Activated CD4-positive, alpha-beta T cell treated with anti-CD3 and anti-CD28 coated beads, Interleukin-2, amount 50 U/mL, for 48 hours (primary cell): ENCODE results near the gene CHTF18.
"Not testable (repeated sequence)": the region's sequence is repeated elsewhere in the genome, so short reads cannot be mapped to it uniquely, and the experiment has no call there.

Source experiments
- DNase-seq, 2 experiments: peaks; one replicate each; pipeline ENCODE4 v3.0.0-alpha.2; 2020

CHTF18 gene

DNA sequence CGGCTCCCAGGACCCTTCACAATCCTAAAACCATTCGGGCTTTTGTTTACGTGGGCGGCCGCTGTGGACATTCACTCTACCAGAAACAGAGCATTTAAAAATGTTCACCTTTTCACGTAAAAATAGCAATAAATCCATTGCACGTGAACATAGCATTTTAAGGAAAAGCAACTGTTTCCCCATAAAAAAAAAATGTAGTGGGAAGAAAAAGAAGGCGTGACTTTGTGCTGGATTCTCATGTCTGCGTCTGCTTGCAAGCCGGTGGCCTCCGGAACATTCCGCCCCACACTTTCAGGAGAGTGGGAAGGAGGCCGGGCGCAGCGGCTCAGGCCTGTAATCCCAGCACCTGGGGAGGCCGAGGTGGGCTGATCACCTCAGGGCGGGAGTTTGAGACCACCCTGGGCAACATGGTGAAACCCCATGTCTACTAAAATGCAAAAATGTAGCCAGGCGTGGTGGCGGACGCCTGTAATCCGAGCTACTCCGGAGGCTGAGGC is 25.5 kb downstream of the CHTF18 start:
- DNase-seq = no peak

- DNase-seq = no peak
Measured at GRCh38 chr16:814974-815373, 26.6 kb downstream of the CHTF18 start.

GRCh38 chr16:815861-816260 is 27.4 kb downstream of the CHTF18 start:
- DNase-seq = no peak

DNA sequence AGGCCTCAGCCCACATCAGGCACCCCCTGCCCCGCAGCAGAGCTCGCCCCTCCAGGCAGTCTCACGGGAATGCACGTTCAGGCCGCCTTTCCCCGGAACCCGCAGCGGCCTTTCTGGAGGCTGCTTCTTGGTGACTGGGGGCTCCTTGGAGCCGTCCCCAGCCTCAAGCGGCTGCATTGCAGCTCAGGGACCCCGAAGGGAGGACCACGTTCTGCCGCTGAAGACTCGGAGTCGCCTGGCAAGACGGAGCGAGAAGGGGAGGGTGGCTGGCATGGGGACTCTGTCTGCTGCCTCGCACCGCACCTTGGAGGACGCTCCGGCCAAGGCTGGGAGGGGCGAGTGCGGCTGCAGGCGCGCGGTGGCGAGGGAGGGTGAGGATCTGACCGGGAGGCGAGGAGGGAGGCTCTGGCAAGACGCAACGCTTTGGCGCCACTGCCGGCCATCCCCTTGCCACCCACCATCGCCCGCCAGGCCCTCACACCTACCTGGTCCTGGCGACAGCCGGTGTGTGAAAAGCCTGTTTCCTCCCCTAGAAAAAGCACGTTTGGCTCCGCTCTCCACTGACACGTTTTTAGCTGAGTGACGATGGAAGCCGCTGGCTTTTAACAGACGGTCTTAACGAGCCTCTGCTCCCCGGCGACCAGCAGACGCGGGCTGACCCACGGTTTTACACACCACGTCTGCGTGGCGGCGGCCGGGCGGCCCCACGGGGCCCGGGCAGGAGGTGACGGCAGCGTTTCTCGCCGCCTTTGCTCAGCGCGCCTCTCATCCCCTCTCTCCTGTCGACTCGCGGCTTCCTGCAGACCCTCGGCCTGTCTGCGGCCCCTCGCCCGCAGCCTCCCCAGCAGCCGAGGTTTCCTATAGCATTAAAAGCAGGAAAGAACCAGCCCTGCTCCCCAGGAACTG is 28.8 kb downstream of the CHTF18 start:
- no peak for DNase-seq

- DNase-seq = no peak
Measured at GRCh38 chr16:818132-818531, 29.7 kb downstream of the CHTF18 start.

- DNase-seq = no peak
Measured at GRCh38 chr16:818592-818991, 30.2 kb downstream of the CHTF18 start.

DNA sequence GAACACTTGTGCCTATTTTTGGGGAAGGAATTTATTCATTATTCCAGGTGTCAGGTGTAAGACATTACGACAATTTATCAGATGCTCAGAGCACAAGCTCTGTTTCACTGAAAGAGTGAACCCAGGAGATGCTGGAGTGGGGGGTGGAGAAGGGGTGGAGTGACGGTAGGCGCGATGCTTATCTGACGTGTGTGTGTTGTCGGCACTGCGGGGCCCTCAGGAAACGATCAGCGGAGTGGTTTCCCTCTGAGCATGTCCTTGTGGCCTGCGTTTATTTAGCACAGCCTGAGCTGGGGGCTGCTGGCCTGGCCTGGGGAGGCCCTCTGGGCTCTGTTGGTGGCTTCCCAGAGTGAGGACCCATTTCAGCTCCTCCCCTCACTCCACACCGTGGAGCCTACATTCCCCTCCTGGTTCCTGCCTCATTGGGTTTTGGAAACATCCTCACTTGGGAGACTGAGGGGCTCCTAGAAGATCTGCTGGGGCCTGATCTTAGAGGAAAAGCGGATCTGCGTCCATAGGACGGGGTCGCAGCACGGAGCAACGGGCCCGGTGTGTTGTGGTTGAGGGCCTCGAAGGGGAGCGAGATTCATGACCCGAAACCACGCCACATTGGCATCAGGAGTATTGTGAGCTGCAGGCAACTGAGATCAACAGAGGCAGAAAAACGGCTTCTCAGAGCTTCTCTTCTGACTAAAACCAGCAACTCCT is 31.1 kb downstream of the CHTF18 start:
- DNase-seq = no peak

DNA sequence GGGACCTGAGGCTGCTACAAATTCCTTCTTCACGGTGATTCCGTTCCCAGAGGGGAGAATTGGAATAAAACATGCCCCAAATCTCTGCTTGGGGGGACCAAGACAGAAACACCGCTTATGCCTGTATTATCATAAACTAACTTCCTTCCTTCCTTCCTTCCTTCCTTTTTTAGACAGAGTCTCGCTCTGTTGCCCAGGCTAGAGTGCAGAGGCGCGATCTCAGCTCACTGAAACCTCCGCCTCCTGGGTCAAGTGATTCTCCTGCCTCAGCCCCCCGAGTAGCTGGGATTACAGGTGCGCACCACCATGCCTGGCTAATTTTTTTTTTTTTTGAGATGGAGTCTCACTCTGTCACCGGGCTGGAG is 31.6 kb downstream of the CHTF18 start:
- DNase-seq = not testable (repeated sequence)

GRCh38 chr16:820748-821147 is 32.3 kb downstream of the CHTF18 start:
- DNase-seq = no peak

DNA sequence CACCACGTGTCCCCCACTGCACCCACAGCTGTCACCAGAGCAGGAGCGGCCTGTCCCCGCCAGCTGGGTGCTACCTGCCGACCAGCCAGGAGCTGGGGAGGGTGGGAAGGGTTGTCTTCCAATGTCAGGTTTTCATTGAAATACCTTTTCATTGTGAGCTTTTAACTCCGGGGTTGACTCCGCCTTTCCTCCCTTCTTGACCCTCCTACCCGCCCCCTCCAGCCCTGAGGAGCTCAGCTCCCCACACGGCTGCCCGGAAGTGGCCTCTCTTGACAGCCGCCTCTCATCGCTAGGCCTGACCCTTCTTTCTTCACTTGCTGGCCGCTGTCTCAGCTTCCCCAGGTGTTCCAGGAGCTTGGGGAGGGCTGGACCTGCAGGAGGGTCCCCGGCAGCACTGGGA is 33.3 kb downstream of the CHTF18 start:
- DNase-seq = no peak

GRCh38 chr16:822174-822908 is 33.9 kb downstream of the CHTF18 start:
- DNase-seq = no peak

- DNase-seq = no peak
Measured at GRCh38 chr16:822909-823297, 34.5 kb downstream of the CHTF18 start.

DNA sequence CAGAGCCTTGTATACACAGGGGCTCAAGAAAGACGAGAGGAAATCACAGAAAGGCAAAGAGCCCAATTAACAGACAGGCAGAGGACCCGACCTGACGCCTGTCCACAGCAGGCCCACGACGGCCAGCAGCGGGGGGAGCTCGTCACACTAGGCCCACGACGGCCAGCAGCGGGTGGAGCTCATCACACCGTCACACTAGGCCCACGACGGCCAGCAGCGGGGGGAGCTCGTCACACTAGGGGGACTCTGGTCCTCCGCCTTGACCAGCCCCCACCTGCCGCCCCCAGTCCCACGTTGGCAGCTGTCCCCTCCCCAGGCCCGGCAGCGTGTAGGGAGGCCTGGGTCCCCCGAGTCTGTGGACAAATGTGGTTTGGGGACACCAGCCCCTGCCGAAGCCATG is 35.8 kb downstream of the CHTF18 start:
- DNase-seq = no peak

GRCh38 chr16:824601-825000 is 36.2 kb downstream of the CHTF18 start:
- no peak for DNase-seq

GRCh38 chr16:825341-826061 is 37.1 kb downstream of the CHTF18 start:
- DNase-seq = no peak

DNA sequence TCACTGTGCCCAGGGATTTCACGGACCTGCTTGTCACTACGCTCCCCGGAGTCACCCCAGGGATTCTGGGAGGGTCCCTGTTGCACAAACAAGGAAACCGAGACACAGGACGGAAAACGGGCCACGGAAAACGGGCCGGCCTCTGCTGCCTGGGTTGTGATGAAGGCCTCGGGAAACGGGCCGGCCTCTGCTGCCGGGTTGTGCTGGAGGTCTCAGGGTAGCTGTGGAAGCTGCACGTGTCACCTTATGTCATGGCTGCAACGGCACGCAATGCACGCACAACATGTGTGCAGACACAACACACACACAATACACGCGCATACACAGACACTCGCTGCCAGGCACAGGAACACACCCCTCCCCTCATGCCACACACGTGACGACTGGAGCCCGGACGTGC is 39.1 kb downstream of the CHTF18 start:
- DNase-seq = no peak

DNA sequence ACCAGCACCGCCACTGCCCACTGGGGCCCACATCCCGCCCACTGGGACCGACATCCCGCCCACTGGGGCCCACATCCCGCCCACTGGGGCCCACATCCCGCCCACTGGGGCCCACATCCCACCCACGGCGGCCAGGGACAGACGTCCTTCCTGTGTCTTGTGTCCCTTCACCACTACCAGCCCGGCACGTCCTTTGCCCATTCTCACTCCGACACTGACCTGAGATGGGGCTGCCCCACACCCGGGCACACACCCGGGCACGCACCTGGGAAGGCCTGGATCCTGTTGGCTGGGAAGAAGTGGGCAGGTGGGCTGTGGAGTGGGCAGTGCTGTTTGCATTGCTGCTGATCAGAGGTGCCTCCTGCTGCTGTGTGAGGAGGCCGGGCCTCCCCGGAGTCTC is 40.5 kb downstream of the CHTF18 start:
- no peak for DNase-seq

DNA sequence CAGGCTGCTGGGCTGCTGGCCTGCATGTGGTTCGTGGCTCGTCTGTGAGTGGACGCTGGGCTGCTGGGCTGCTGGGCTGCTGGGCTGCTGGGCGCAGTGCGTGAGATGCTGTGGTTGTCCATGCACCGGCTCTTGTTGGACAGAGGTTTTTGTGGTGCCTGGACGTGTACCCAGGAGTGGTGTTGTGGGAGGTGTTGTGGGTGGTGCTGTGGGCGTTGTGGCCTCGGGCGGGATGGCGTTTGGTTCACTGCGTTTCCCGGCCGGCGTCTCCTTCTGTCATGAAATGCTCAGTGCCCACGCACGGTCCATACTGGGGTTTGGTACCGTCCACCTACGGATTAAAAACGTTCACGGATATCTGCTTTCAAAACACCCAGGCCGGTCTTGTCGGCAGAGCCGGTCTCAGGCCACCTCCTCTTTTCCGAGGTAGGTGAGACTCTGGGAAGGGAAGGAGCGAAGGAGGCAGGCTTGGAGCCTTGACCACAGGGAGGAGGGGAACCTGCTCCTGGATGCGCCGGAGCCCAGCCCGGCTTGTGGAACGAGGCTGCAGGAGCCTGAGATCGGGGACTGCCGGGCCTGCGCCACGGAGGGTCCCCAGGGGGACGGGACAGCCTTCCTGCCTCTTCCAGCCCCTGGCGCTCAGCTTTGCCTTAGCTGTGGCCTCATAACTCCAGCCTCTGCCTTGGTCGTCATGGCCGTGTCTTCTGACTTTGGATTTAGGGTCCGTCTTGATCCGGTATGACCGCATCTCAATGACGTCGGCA is 41.9 kb downstream of the CHTF18 start:
- DNase-seq = no peak

DNA sequence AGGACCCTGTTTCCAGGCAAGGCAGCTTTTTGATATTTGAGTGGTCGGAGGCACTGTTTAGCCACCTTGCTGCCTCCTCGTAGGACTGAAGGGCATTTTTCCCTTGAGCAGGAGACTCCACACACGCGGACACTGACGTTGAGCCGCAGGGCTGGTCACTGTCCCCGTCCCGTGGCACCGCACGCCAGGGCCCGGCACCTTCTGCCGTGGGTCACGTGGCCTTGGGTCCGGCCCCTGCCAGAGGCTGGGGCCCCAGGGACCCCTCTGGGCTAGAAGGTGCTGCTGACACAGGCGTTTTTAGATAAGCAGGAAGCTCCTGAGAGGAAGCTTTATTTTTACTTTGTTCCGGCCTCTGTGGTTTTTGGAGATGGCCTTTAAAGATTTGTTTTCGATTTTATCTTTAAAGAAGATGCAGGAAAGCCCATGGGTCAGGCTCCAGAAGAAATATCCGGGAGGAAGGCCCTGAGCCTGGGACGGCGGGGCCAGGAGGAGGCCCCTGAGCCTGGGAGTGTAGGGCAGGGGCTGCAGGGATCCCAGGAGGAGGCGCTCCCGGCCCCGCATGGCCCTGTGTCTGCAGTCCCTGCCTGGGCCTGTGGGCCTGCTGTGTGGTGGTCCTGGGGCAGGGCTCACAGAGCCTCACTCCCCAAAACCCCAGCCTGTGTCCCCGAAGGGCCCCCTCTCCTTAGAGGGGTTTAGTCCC is 42.6 kb downstream of the CHTF18 start:
- DNase-seq = no peak

DNA sequence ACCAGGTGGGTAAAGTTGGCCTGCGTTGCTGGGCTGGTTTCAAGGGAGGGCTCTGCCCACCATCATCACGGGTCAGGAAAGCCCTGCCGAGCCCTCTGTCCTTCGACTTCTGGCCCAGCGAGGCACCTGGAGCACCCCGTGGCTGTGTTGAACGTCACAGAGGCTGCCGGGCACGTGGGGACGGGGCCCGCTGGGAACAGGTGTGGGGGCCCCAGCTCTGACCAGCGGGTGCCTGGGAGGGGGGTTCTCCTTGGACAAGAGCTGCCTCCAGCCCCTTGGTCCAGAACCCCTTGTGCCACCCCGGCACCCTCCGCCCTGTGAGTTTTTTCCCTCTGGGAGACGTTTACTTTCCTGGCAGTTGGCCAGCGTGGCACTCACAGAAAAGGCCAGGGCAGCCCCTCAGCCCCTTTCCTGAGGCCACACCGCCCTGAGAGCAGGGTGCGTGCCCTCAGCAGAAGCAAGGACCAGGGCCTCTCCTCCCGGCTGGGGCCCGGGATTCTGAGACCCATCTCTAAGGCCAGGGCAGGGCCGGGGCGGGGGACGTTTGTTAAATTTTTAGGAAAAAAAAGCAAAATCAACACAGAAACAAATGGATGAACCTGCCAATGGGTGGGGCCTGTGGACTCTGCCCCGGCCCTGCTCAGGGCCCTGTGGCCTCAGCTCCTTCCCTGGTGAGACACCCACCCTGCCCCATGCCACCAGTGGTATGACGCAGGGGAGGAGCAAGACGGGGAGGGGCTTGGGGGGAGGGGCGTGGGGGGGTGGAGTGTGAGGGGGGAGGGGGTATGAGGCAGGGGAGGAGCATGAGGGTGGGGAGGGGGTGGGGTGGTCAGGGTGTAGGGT is 43.4 kb downstream of the CHTF18 start:
- DNase-seq = no peak
